ENCODE data around the gene DPCD. TPM values are rescaled to one million over a fixed set of nuclear protein-coding genes. Genes with fewer than 3 reads are reported as not detected.

Gene DPCD
- 19.8 and 33.9 TPM in 2 replicates for total RNA-seq

DNA sequence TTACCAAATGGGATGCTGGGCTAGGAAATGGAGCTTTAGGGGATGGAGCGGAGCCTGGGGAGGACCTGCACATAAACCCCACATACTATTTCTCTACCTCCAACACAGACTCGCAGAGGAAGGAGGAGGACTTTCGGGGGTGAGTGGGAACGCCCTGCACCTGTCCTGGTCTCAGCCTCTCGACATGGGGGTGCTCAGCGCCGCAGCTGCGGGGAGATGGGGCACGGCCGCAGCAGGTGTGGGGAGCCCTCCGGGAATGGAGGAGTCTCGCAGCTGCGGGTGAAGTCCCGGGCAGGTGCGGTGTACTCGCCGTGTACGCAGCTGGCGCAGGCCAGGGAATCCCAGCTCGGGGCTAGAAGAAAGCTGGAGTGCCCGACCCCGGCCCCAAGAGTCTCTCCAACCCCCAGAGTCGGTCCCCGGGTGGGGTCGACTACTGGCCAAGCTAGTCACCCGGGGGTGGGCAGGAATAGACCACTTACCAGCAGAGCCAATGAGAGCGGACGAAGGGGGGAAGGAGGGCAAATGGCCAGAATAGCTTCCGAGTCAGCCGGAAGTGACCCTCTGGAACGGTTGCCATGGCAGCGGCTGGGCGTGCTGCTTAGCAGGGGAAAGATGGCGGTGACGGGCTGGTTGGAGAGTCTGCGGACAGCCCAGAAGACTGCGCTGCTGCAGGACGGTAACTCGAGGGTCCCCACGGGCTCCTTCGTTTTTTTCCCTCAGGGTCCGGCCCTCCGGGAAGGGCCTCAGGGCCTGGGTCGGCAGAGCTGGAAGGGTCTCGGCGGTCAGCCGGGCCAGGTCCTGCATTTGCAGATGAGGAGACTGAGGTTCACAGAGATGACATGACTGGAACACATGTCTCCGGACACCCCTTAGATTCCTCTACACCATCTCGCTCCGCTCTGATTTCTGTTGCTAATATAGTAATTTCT is at the start of gene DPCD, which contains the start of gene POLL:
TSS of gene DPCD (plus strand) at position 597 of the 929 bp plus-strand sequence. CDS start at position 613, 16 bp downstream.
TSS of gene POLL (minus strand) at position 533 of the 929 bp plus-strand sequence. CDS start 897 bp downstream, outside the sequence.

Small RNA genes lying within 50 kb of the gene (small RNA-seq; reads per million reads assigned to genes)
- gene MIR3158-1 (6.3 reads per million, percentile 83 among the genes with 10 or more reads in this experiment), gene RNU6-1165P (not detected)

Other genes with a start within 250 kb of the DPCD start
- gene BTRC, start 234.2 kb upstream of the DPCD start, total RNA-seq: 9.9 and 10.1 TPM in 2 replicates
- 16.1 and 17.5 TPM in 2 replicates for gene POLL, start 64 bp upstream of the DPCD start, total RNA-seq
- gene FBXW4, start 106.8 kb downstream of the DPCD start, total RNA-seq: 69.3 and 70.8 TPM in 2 replicates
- not detected in 2 replicates for gene FGF8, start 187.8 kb downstream of the DPCD start, total RNA-seq
- gene NPM3, start 195.1 kb downstream of the DPCD start, total RNA-seq: 44.3 and 58.3 TPM in 2 replicates
- 83.8 and 126 TPM in 2 replicates for gene OGA, start 230.1 kb downstream of the DPCD start, total RNA-seq